DOHH2 (cell line): ENCODE results near the gene ZBTB7C.

ENCODE experiments used
- CTCF ChIP-seq: fragments of 200-600 bp; sonication (generic); IDR thresholded peaks from one replicate; pipeline ENCODE4 v1.5.1; 2014; ENCODE audit warnings: antibody characterized with exemption, mild to moderate bottlenecking, low read depth, low read length; ENCODE audit not compliant: poor library complexity, severe bottlenecking
- EZH2phosphoT487 ChIP-seq: fragments of 200-600 bp; sonication (generic); IDR thresholded peaks from 2 replicates; pipeline ENCODE4 v1.6.1; 2017; ENCODE audit warnings: borderline replicate concordance, mild to moderate bottlenecking, antibody characterized with exemption, low read length, moderate library complexity, mixed read lengths

- no peak for TF ChIP-seq CTCF
- no peak for TF ChIP-seq EZH2phosphoT487
These were observed 281.6 kb downstream of the ZBTB7C start for GRCh38 chr18:48127606-48128005.
